ENCODE measurements around the gene CAMKMT.

Gene CAMKMT

DNA sequence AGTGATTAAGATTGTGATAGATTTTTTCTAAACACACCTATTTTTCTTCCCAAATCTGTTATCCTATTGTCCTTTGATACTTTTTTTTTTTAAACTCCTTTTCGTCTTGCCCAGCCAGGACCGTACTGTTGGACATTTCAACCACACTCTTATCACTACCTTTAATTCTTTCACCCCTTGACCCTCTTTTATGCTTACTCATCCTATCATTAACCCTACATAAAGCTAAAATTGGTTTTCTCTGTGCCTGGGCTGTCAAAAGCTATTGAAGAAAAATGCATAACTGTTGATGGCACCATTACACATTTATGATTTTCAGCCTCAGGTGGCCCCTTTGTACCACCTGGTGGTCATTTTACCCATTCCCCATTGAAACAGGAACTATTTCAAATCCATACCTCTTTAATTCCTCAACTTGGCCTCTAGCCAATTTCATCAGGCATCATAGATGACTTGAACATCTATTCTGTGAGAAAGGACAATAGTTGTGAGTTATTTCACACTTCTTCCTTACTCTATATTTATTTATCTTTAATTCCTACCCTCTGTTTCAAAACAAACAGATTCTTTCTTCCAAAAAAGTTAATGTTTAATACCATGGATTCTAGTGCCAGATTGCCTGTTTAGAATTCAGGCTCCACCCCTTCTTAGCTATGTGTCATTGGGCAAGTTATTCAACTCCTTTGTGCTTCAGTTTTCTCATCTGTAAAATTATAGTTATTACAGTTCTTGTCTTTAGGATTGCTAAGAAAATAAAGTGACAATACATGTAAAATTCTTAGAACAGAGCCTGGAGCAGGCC lies 258.6 kb downstream of the CAMKMT start:
- no peak for DNase-seq
- Histone ChIP-seq H3K9ac (ENCODE audit: low read length) (no peak overlapping the region), H3K79me2 (ENCODE audit: low read length) (no peaks in the 10 kb centered on the region), H3K4me3 (ENCODE audit: low read length) (no peak overlapping the region), H3K27ac (ENCODE audit: low read length) (no peak overlapping the region), H3K4me1 (ENCODE audit: low read length) (peaks cover 19% of the 10 kb centered on the region), H3K4me2 (ENCODE audit: low read depth, low read length) (no peak overlapping the region), H3K27me3 (replicated peaks; ENCODE audit: insufficient read depth, low read length) (no peaks in the 10 kb centered on the region), H4K20me1 (ENCODE audit: insufficient read depth, low read length) (no peaks in the 10 kb centered on the region), H2AFZ (ENCODE audit: low read length) (no peak overlapping the region), H3K9me3 (replicated peaks; ENCODE audit: insufficient read depth, low read length) (no peaks in the 10 kb centered on the region), H3F3A (ENCODE audit: insufficient read depth, low read length) (0 out of 2 replicates have a peak, but pooled peaks cover 3% of the 10 kb centered on the region), H3K36me3 (replicated peaks; ENCODE audit: insufficient read depth, low read length) (no peaks in the 10 kb centered on the region), H3K9me2 (replicated peaks; ENCODE audit: insufficient read depth, low read length) (no peaks in the 10 kb centered on the region)
- TF ChIP-seq EZH2 (optimal IDR thresholded peaks at IDR 0.05; ENCODE audit: low read depth, low read length), result no peak
- TF ChIP-seq EZH2phosphoT487 (IDR thresholded peaks at IDR 0.05; ENCODE audit: low read length), result no peak
- TF ChIP-seq, protein P1, sequence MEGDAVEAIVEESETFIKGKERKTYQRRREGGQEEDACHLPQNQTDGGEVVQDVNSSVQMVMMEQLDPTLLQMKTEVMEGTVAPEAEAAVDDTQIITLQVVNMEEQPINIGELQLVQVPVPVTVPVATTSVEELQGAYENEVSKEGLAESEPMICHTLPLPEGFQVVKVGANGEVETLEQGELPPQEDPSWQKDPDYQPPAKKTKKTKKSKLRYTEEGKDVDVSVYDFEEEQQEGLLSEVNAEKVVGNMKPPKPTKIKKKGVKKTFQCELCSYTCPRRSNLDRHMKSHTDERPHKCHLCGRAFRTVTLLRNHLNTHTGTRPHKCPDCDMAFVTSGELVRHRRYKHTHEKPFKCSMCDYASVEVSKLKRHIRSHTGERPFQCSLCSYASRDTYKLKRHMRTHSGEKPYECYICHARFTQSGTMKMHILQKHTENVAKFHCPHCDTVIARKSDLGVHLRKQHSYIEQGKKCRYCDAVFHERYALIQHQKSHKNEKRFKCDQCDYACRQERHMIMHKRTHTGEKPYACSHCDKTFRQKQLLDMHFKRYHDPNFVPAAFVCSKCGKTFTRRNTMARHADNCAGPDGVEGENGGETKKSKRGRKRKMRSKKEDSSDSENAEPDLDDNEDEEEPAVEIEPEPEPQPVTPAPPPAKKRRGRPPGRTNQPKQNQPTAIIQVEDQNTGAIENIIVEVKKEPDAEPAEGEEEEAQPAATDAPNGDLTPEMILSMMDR (IDR thresholded peaks at IDR 0.05; ENCODE audit: low read length), result no peak

DNA sequence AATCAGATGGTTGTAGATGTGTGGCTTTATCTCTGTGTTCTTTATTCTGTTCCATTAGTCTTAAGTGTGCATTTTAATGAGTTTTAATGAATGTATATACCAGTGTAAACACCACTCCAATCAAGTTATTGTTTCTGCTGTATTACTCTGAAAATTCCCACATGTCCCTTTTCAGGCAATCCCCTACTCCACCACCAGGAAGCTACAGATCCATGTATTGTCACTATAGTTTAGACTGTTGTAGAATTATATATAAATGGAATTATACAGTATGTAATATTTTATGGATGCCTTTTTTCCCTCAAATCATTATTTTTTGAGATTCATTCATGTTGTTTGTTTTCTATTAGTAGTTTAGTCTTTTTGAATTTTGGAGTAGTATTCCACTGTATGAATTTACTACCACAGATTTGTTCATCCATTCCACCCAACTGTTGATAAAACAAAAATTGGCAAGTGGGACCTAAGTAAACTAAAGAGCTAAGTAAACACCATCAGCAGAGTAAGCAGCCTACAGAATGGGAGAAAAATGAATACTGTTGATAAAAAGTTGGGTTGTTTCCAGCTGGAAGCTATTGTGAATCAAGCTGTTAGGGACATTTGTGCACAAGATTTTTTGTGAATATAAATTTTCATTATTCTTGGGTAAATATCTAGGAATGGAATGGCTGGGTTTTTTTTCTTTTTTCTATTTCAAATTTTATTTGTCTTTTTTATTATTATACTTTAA lies 262.0 kb downstream of the CAMKMT start:
- Histone ChIP-seq H3K36me3 (replicated peaks; ENCODE audit: insufficient read depth, low read length) (no peaks in the 10 kb centered on the region), H2AFZ (ENCODE audit: low read length) (no peak overlapping the region), H3K4me2 (ENCODE audit: low read depth, low read length) (no peak overlapping the region), H3K9ac (ENCODE audit: low read length) (no peak overlapping the region), H4K20me1 (ENCODE audit: insufficient read depth, low read length) (no peaks in the 10 kb centered on the region), H3K27me3 (replicated peaks; ENCODE audit: insufficient read depth, low read length) (no peaks in the 10 kb centered on the region), H3K9me3 (replicated peaks; ENCODE audit: insufficient read depth, low read length) (no peaks in the 10 kb centered on the region), H3K9me2 (replicated peaks; ENCODE audit: insufficient read depth, low read length) (no peaks in the 10 kb centered on the region), H3F3A (ENCODE audit: insufficient read depth, low read length) (no peaks in the 10 kb centered on the region), H3K79me2 (ENCODE audit: low read length) (no peaks in the 10 kb centered on the region), H3K4me3 (ENCODE audit: low read length) (no peak overlapping the region), H3K27ac (ENCODE audit: low read length) (no peak overlapping the region), H3K4me1 (ENCODE audit: low read length) (peaks cover 3% of the 10 kb centered on the region; the same call in 1 of the 2 replicates)
- TF ChIP-seq EZH2 (optimal IDR thresholded peaks at IDR 0.05; ENCODE audit: low read depth, low read length) (no peak), EZH2phosphoT487 (IDR thresholded peaks at IDR 0.05; ENCODE audit: low read length) (no peak)
- TF ChIP-seq, protein P1 (IDR thresholded peaks at IDR 0.05; ENCODE audit: low read length), result no peak
- DNase-seq, result no peak

- peaks cover 9% of the 10 kb centered on the region for H3K4me1 ChIP-seq (ENCODE audit: low read length)
- no peak overlapping the region for H3K9ac ChIP-seq (ENCODE audit: low read length)
- no peaks in the 10 kb centered on the region for H3K27me3 ChIP-seq (replicated peaks; ENCODE audit: insufficient read depth, low read length)
- H3K4me3 ChIP-seq (ENCODE audit: low read length), result no peak overlapping the region
- peak; percentile 25 for DNase-seq
- peak overlapping the region; percentile 4; the same call in 1 of the 2 replicates for H3K4me2 ChIP-seq (ENCODE audit: low read depth, low read length)
- H3K9me3 ChIP-seq (replicated peaks; ENCODE audit: insufficient read depth, low read length), result no peaks in the 10 kb centered on the region
- no peaks in the 10 kb centered on the region for H3K36me3 ChIP-seq (replicated peaks; ENCODE audit: insufficient read depth, low read length)
- no peaks in the 10 kb centered on the region for H3F3A ChIP-seq (ENCODE audit: insufficient read depth, low read length)
- no peak overlapping the region for H2AFZ ChIP-seq (ENCODE audit: low read length)
- TF ChIP-seq, protein P1 (IDR thresholded peaks at IDR 0.05; ENCODE audit: low read length), result no peak
- TF ChIP-seq EZH2phosphoT487 (IDR thresholded peaks at IDR 0.05; ENCODE audit: low read length), result no peak
- TF ChIP-seq EZH2 (optimal IDR thresholded peaks at IDR 0.05; ENCODE audit: low read depth, low read length), result no peak
- H3K9me2 ChIP-seq (replicated peaks; ENCODE audit: insufficient read depth, low read length), result no peaks in the 10 kb centered on the region
- H3K27ac ChIP-seq (ENCODE audit: low read length), result no peak overlapping the region
- no peaks in the 10 kb centered on the region for H4K20me1 ChIP-seq (ENCODE audit: insufficient read depth, low read length)
- no peaks in the 10 kb centered on the region for H3K79me2 ChIP-seq (ENCODE audit: low read length)
Observed at GRCh38 chr2:44628297-44628696, 266.6 kb downstream of the CAMKMT start.
